NCI-H187 treated with DMSO at 0.1 percent for 48 hours (cell line): Measurements from ENCODE around the gene PRDX5.

Experiments
- DNase-seq: peaks from one replicate; lab custom pipeline; 2025; lab: John Stamatoyannopoulos, UW

PRDX5 gene

GRCh38 chr11:64347193-64347867 is 29.4 kb downstream of the PRDX5 start:
- no peak for DNase-seq

DNA sequence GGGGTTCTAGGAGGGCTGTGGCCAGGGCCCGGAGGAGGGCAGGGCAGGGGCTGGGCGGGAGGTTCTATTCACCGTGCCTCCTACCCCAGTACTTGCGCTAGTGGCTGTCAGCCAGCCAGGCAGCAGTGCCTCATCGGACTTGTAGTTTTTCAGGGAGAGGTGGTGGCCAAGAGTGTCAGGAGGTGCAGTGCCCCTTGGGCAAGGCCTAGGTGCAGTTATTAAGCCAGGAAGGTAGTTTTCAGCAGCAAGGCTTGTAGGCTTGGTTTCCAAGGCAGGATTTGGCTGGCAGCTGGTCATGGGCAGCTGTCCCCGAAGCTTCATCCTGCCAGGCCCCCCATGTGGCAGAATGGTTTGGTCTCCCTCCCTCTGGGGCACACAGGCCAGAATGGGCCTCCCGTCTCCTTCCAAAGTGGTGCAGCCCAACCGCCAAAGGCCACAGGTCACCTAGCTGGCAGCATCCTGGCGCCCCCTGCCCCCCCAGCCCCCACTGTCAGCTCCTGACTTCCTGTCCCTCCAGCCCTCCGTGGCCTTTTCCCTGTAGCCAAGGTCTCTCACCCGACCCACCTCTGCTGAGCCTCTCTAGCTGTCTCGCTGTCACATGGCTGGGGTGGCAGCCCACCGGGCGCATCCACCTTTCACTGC is 30.6 kb downstream of the PRDX5 start:
- DNase-seq: no peak

DNA sequence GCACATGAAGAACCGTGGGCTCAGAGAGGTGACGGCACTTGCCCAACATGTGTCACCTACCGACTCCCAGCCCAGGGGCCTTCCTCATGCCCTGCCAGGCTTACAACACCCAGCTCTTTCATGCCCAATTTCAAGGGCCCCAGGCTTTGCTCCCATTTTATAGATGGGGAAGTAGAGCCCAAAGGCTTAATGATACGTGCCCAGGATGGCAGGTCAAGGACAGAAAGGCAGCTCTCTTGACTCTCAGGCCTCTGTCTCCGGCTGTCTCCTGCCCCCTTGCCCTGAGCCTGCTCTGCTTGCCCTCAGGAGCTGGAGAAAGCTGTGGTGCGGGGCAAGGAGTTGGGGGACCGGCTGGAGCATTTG is 31.1 kb downstream of the PRDX5 start:
- no peak for DNase-seq

DNA sequence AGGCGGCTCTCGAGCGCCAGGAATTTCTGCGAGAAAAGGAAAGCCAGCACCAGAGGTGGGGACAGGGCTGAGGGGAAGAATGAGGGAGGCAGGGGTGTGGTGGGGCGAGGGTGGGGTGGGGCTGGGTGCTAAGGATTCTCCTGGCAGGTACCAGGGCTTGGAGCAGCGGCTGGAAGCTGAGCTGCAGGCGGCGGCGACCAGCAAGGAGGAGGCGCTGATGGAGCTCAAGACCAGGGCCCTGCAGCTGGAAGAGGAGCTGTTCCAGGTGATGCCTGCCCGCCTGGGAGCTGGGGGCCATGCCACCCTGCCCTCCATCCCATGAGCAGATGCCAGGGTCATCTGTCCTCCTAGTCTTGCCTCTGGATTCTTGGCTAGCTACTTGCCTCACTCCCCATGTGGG is 31.5 kb downstream of the PRDX5 start:
- no peak for DNase-seq

DNA sequence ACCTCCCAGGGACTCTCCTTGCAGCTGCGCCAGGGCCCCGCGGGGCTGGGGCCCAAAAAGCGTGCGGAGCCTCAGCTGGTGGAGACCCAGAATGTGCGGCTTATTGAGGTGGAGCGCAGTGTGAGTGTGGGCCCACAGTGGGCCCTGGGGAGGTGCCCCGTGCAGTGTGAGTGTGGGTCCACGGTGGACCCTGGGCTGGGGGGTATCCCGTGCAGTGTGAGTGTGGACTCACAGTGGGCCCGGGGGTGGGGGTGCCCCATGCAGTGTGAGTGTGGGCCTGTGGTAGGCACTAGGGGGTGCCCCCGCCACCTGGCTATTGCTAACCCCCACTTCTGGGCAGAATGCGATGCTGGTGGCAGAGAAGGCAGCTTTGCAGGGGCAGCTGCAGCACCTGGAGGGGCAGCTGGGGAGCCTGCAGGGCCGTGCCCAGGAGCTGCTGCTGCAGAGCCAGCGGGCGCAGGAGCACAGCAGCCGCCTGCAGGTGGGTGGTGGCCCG is 33.3 kb downstream of the PRDX5 start:
- DNase-seq: no peak

DNA sequence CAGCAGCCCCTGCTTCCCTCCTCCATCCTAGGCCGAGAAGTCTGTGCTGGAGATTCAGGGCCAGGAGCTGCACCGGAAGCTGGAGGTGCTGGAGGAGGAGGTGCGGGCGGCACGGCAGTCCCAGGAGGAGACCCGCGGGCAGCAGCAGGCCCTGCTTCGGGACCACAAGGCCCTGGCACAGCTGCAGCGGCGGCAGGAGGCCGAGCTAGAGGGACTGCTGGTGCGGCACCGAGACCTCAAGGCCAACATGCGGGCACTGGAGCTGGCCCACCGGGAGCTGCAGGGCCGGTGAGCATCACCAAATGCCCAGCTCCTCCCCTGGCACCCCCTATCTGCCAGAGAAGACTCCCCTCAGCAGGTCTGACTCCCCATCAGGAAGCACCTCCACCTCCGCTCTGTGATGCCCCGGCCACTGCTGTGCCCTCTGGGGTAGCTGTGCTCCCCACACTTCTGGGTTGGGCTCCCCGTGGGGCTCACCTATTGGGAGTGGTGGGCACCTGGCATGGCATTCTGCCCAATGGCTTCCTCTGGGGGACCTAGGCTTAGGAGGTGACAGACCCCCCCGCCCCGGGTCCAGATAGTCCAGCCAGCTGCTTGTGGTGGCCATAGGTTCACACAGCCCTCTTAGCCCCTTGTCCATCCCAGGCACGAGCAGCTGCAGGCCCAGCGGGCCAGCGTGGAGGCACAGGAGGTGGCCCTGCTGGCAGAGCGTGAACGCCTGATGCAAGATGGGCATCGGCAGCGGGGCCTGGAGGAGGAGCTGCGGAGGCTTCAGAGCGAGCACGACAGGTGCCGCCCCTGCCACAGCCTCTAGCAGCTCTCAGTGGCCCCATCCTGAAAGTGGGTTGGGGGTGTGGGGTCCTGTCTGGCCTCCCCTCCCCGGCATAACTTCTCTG is 34.4 kb downstream of the PRDX5 start:
- no peak for DNase-seq

DNA sequence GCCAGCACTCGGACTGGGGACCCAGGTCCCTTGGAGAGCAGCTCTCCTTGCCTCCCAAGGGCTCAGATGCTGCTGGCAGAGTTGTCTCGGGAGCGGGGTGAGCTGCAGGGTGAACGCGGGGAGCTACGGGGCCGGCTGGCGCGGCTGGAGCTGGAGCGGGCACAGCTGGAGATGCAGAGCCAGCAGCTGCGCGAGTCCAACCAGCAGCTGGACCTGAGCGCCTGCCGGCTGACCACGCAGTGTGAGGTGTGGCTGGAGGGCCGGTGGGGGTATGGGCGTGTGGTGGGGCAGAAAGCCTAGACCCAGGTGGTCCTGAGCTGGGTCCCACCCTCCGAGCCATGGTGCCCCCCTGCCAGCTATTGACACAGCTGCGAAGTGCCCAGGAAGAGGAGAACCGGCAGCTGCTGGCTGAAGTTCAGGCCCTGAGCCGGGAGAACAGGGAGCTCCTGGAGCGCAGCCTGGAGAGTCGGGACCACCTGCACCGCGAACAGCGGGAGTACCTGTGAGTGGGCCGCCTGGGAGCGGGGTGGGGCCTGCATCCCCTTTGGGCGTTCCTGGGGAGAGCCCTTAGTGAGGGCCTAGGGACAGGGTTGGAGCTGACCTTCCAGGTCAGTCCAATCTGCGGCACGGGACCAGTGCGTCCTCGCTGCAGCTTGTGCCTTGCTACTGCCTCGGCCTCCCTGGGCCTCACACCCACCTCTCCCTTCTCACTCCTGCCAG is 35.2 kb downstream of the PRDX5 start:
- no peak for DNase-seq

GRCh38 chr11:64353715-64354506 is 36.0 kb downstream of the PRDX5 start:
- no peak for DNase-seq

GRCh38 chr11:64355078-64355940 is 37.4 kb downstream of the PRDX5 start:
- DNase-seq: no peak

DNA sequence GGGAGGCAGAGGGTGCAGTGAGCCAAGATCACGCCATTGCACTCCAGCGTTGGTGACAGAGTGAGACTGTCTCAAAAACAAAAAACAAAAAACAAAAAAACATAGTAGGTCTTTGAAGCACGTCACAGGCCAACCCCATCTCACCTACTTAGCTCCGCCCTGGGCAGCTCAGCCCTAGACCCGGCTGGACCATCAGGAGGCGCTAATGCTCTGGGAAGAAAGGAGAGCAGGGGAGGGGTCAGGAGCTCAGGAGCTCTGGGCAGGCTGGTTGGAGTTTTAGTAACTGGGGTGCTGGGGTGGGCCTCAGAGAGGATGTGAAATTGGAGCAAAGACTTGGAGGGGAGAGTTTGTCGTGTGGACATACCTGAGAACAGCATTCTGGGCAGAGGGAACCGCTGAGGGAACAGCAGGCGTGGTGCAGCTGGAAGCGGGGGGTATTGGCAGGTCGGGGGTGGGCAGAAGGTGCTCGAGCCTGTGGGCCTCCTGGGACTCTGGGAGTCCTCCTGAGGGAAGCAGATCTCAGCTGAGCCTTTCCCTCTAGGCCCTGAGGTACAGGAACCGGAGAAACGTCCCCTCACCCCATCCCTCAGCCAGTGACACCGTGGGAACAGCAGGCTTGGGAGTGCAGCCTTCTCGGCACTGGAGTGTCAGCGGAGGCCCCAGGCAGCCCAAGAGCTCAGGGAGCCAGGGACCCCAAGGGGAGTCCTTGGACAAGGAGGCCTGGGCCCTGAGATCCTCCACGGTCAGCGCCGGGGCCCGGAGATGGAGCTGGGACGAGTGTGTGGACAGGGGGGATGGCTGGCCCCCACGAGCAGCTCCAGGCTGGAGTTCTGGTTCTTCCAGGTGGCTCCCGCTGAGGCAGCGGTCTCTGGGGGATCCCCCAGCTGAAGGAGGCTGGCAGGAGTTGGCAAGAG is 38.8 kb downstream of the PRDX5 start:
- DNase-seq: no peak

GRCh38 chr11:64357446-64357845 is 39.5 kb downstream of the PRDX5 start:
- no peak for DNase-seq

DNA sequence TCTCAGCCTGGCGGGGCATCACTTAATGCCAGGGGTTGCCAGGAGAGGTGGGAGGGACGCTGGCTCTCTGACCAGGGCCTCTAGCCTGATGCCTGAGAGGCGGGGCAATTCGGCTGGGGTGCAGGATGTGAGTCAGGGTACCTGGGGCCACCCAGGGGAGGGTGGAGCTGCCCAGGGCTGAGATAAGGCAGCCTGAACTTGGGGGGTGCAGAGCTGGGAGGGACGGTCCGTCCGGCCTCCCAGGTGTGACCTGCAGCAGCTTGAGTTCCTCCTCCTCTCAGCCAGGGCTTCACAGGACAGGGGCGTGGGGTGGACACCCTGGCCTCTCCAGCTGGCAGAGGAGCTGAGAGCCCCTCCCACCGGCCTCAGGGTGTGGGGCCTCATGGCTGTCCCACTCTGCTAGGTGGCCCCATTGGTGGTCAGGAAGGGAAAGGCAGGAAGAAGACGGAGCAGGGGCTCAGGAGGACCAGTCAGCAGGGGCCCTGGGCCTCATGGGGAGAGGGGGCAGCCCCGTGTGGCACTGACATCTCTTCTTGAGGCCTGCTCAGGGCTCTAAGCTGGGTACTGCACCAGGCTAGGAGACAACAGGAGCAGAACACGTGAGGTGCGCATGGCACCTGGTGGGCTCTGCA is 40.1 kb downstream of the PRDX5 start:
- no peak for DNase-seq

- DNase-seq: no peak
Measured at GRCh38 chr11:64358536-64358906, 40.6 kb downstream of the PRDX5 start.

GRCh38 chr11:64358907-64359711 is 41.2 kb downstream of the PRDX5 start, which contains the start of gene RPS6KA4:
RPS6KA4 (plus strand) TSS chr11:64359162; CDS start chr11:64359236, 74 bp downstream.
- no peak for DNase-seq

- no peak for DNase-seq
Measured at GRCh38 chr11:64359712-64360445, 42.0 kb downstream of the PRDX5 start.

DNA sequence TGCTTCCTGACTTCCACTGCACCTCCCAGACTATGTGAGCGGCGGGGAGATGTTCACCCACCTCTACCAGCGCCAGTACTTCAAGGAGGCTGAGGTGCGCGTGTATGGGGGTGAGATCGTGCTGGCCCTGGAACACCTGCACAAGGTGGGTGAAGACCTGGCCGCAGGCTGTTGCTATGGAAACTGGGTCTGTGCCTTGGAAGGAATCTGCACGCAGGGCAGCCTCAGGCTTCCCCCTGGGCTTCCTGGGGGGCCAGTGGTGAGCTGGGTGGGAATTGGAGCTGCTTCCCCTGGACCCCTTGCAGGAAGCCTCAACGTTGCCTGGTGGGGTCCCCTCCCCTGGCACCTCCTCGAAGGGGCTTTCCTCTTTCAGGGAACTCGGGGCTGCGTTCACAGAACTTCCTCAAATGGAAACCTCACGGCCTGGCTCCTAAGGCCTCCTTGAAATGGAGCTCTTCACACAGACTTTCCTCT is 42.6 kb downstream of the PRDX5 start:
- DNase-seq: no peak

DNA sequence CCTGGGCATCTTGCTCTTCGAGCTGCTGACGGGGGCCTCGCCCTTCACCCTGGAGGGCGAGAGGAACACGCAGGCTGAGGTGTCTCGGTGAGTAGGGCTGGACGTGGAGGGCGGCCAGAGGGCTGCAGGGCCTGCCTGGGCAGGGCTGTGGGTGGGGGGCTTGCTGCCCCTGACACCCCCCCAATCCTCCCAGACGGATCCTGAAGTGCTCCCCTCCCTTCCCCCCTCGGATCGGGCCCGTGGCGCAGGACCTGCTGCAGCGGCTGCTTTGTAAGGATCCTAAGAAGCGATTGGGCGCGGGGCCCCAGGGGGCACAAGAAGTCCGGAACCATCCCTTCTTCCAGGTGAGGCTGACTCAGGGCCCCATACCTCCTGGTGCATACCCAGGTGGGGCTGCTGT is 43.7 kb downstream of the PRDX5 start:
- no peak for DNase-seq
